Mucosa of descending colon (tissue), 3 donors: ENCODE data around the gene MC1R. TPM values are rescaled to one million over a fixed set of nuclear protein-coding genes. Genes with fewer than 3 reads are reported as not detected.
A peak's percentile ranks its signal among the peaks of the same experiment; 100 is the strongest.

ENCODE experiments used
- ATAC-seq: fragments of 200-7000 bp; cut with Tn5 transposase; one replicate; pipeline ENCODE4 v1.9.1; 2020; ENCODE audit warnings: mild to moderate bottlenecking, moderate library complexity
- DNase-seq, 3 donors: peaks; one replicate each; pipeline ENCODE4 v3.0.0-alpha.2; 2020
- H3K36me3 ChIP-seq: fragments of 200-600 bp; one replicate; pipeline ENCODE4 v1.8.0; 2021; ENCODE audit warnings: low read depth, mild to moderate bottlenecking
- H3K4me1 ChIP-seq: fragments of 200-600 bp; one replicate; pipeline ENCODE4 v1.8.0; 2021; ENCODE audit warnings: low read depth, mild to moderate bottlenecking
- H3K4me3 ChIP-seq: fragments of 200-600 bp; one replicate; pipeline ENCODE4 v1.8.0; 2021; ENCODE audit warnings: mild to moderate bottlenecking
- H3K9me3 ChIP-seq: fragments of 200-600 bp; one replicate; pipeline ENCODE4 v1.8.0; 2021; ENCODE audit warnings: mild to moderate bottlenecking
- CTCF ChIP-seq: fragments of 200-600 bp; IDR thresholded peaks from one replicate; pipeline ENCODE4 v1.8.0; 2022; ENCODE audit warnings: antibody characterized with exemption, mild to moderate bottlenecking
- intact Hi-C, 2 donors: fragments of 100-400 bp; cut with DNase I in 1 of 2; cut with micrococcal nuclease in 1 of 2; formaldehyde crosslinking; loops; one replicate each; pipeline versions ENCODE4 v1.11.0 to v1.11.1; 2022; cut with DNase I, micrococcal nuclease
- total RNA-seq, 3 donors: library from RNA; stranded (reverse); fragmentation: NEBNext Ultra II Directional in 2 of 3; extraction: Animal tissue kit (Norgen Biotek cat#: 25700) in 2 of 3; gene quantifications; one replicate each; pipeline versions ENCODE4 v1.2.1 to v1.2.4, GENCODE V29; 2021 to 2023
- donor health status: DM: no; HTN: no; CAD: no; lungs with moderate emphysema.
- donor health status: DM: no; HTN: no; CAD: no.
- donor health status: DM: no; HTN: yes; CAD: no.

The MC1R gene
- total RNA-seq, 3 donors from 2014 or later = 4.1 to 4.8 (median 4.3) TPM

GRCh38 chr16:89900885-89901284 is 17.8 kb upstream of the MC1R start:
- intact Hi-C loops = no loop called here
- DNase-seq (no peak), ATAC-seq (no peak)
- Histone ChIP-seq H3K9me3 (no peaks in the 10 kb centered on the region), H3K4me3 (no peak overlapping the region), H3K36me3 (peaks cover 7% of the 10 kb centered on the region), H3K4me1 (no peaks in the 10 kb centered on the region)
- no peak for TF ChIP-seq CTCF

GRCh38 chr16:89902980-89903379 is 15.7 kb upstream of the MC1R start:
- no peak for DNase-seq
- TF ChIP-seq CTCF = no peak
- no peak for ATAC-seq
- Histone ChIP-seq H3K4me1 (no peaks in the 10 kb centered on the region), H3K4me3 (no peak overlapping the region), H3K9me3 (no peaks in the 10 kb centered on the region), H3K36me3 (peaks cover 11% of the 10 kb centered on the region)
- intact Hi-C loops = no loop called here

GRCh38 chr16:89903908-89904515 is 14.7 kb upstream of the MC1R start:
- H3K4me3 ChIP-seq = no peak overlapping the region
- intact Hi-C loops = no loop called here
- no peak for TF ChIP-seq CTCF
- no peaks in the 10 kb centered on the region for H3K9me3 ChIP-seq
- H3K36me3 ChIP-seq = peaks cover 10% of the 10 kb centered on the region
- DNase-seq (no peak), ATAC-seq (no peak)
- no peaks in the 10 kb centered on the region for H3K4me1 ChIP-seq

- Histone ChIP-seq H3K9me3 (no peaks in the 10 kb centered on the region), H3K4me1 (no peaks in the 10 kb centered on the region), H3K4me3 (no peak overlapping the region), H3K36me3 (peaks cover 7% of the 10 kb centered on the region)
- ATAC-seq = peak; percentile 26
- TF ChIP-seq CTCF = no peak
- DNase-seq = peak in 1 of 3 donors; percentile 47
- intact Hi-C loops = no loop called here
Observed at GRCh38 chr16:89904606-89905510, 13.8 kb upstream of the MC1R start.

GRCh38 chr16:89905511-89906139 is 13.0 kb upstream of the MC1R start:
- H3K36me3 ChIP-seq = peaks cover 7% of the 10 kb centered on the region
- H3K4me3 ChIP-seq = no peak overlapping the region
- intact Hi-C loops = no loop called here
- H3K9me3 ChIP-seq = no peaks in the 10 kb centered on the region
- DNase-seq (no peak), ATAC-seq (no peak)
- TF ChIP-seq CTCF = no peak
- H3K4me1 ChIP-seq = no peaks in the 10 kb centered on the region
